ENCODE measurements around the gene SCNN1B.
"Not testable (repeated sequence)": the region's sequence is repeated elsewhere in the genome, so short reads cannot be mapped to it uniquely, and the experiment has no call there.

Gene SCNN1B

DNA sequence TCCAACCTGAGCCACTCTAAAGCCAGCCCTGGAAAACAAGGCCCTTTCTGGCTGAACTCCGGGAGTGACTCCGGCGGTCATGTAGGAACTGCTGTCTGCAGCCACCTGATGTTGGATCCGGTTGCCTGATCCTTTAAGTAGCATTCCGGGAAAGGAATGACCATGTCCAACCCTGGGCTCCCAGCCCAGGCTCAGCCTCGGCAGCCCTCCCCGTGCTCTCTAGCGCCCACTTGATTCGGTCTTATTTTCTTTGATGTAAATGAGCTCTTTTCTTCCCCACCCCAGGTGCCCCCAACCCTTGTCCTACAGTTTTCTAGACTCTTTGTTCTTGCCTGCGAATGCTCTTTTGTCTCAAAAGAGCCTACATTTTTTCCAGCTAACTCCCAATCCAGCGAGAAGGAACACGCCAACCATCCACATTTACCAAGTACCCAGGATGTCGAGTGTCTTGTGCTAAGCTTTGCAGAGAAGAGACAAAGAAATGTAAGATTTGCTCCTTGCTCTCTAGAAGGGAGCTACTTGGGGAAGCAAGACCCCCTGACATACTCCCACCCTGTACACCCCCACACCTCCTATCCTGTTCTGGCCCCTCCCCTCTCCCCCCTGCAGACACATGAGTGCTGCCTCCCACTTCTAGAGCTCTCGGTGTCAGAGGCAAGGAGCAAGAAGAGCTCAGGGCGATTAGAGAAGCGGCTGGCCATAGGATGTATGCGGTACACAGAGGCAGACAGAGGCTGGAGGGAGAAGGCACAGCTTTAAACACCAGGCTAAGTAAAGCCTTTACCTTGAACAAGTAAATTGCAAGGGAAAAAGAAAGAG, 97.1 kb downstream of the SCNN1B start:
- peaks cover 97% of the 10 kb centered on the region for H3K36me3 Mint-ChIP-seq (ENCODE audit: low read depth)
- no peaks in the 10 kb centered on the region for H3K4me1 Mint-ChIP-seq (ENCODE audit: low read depth)
- no peaks in the 10 kb centered on the region for H3K27me3 Mint-ChIP-seq
- no peak overlapping the region for H3K4me3 Mint-ChIP-seq
- intact Hi-C loops (cut with micrococcal nuclease): no loop called here
- no peak overlapping the region for H3K27ac Mint-ChIP-seq
- H3K9me3 Mint-ChIP-seq: no peaks in the 10 kb centered on the region

DNA sequence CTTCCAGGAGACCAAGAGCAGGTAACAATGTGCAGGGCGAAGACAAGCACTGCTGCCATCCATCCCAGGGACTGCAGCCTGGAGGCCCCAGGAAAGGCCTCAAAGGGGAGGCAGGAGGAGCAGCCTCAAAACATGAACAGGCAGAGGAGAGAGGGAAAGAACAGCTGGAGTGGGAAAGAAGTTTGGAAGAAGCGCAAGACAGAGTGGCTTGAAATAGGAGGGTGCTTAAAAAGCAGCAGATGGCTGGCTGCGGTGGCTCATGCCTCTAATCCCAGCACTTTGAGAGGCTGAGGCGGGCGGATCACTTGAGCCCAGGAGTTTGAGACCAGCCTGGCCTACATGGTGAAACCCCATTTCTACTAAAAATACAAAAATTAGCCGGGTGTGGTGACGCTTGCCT, 98.3 kb downstream of the SCNN1B start:
- H3K36me3 Mint-ChIP-seq (ENCODE audit: low read depth): peaks cover 97% of the 10 kb centered on the region
- H3K4me3 Mint-ChIP-seq; H3K27ac Mint-ChIP-seq; H3K27me3 Mint-ChIP-seq; H3K4me1 Mint-ChIP-seq (ENCODE audit: low read depth); H3K9me3 Mint-ChIP-seq; intact Hi-C loops (cut with micrococcal nuclease): not testable (repeated sequence)

DNA sequence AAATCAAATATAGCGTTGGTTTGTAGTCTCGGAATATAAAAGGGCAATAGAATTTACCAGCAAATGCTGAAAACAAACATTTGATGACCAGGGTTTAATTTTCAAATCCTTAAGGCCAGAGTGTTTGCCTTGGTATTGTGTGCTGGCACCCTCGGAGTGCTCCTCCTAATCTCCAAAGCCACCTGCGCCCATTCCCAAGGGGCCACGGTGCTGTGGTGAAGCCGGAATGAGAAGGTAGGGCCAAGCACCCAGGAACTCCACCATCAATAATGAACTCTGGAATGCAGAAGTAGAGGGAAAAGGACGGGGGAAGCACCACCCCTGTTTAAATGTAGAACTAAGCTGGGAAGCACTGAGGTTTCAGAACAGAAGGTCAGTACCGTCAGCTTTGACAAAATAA, 99.0 kb downstream of the SCNN1B start:
- no peaks in the 10 kb centered on the region for H3K9me3 Mint-ChIP-seq
- intact Hi-C loops (cut with micrococcal nuclease): no loop called here
- no peak overlapping the region for H3K27ac Mint-ChIP-seq
- no peaks in the 10 kb centered on the region for H3K27me3 Mint-ChIP-seq
- no peaks in the 10 kb centered on the region for H3K4me1 Mint-ChIP-seq (ENCODE audit: low read depth)
- peaks cover 97% of the 10 kb centered on the region for H3K36me3 Mint-ChIP-seq (ENCODE audit: low read depth)
- no peak overlapping the region for H3K4me3 Mint-ChIP-seq

DNA sequence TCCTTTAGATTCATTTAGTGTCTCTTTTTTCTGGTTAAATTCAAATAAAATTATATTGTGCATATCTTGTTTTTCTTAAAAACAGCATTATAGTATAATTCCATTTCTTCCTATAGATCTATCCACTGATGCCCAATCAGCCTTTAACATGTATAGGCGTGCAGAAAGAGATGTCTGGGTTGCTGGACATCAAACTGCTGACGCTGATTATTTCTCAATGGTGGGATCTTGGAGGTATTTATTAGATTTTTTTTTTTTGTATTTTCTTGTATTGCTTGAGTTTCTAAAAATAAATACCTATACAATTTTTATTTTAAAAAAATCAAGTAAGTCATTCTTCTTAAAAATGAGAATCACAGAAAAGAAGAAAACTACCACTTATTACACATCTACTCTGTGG, 100.0 kb downstream of the SCNN1B start:
- Mint-ChIP-seq H3K27ac (no peak overlapping the region), H3K36me3 (ENCODE audit: low read depth) (peaks cover 97% of the 10 kb centered on the region), H3K9me3 (no peaks in the 10 kb centered on the region), H3K4me3 (no peak overlapping the region), H3K27me3 (no peaks in the 10 kb centered on the region), H3K4me1 (ENCODE audit: low read depth) (no peaks in the 10 kb centered on the region)
- intact Hi-C loops (cut with micrococcal nuclease): no loop called here

DNA sequence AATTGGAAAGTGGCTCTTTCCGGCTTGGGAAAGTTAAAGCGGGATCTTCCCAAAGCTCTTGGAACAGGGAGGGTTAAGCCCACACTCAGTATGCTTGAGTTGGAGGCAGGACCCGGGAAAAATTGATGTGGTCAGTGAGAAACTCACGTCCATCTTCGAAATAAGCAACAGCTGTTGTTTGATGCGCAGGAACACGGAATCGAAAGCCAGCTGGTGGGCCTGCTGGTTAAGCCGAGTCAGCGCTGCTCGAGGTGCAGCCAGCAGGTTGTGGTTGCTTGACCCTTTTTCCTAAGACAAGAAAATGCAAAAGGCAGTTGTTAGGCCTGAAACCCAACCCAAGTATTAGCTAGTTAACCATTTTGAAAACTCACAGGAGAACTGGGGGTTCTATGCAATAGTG, 101.4 kb downstream of the SCNN1B start:
- H3K4me1 Mint-ChIP-seq (ENCODE audit: low read depth): no peaks in the 10 kb centered on the region
- peaks cover 97% of the 10 kb centered on the region for H3K36me3 Mint-ChIP-seq (ENCODE audit: low read depth)

DNA sequence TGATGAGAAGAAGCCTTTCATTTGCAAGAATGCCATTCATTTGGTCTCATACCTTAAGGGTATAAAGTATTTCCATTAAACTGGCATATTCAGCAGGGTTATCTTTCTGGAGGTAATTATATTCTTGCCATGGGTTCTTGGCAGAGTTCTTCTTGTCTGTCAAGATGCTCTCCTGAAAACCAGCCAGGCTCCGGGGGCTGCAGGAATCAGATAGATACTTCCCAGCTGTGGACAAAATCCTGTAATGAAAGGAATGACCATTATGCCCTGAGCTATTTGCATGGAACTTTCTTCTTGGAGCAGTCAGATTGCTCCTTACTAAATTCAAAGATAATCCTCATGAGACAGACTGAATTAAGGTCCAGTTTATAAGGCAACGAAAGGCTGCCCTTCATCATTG, 103.9 kb downstream of the SCNN1B start:
- H3K4me3 Mint-ChIP-seq: no peak overlapping the region
- H3K9me3 Mint-ChIP-seq: no peaks in the 10 kb centered on the region
- H3K36me3 Mint-ChIP-seq (ENCODE audit: low read depth): peaks cover 94% of the 10 kb centered on the region
- no peaks in the 10 kb centered on the region for H3K27me3 Mint-ChIP-seq
- no peaks in the 10 kb centered on the region for H3K4me1 Mint-ChIP-seq (ENCODE audit: low read depth)
- intact Hi-C loops (cut with micrococcal nuclease): no loop called here
- no peak overlapping the region for H3K27ac Mint-ChIP-seq

More for the DNA sequence above, 101.4 kb downstream of the SCNN1B start:
- Mint-ChIP-seq H3K4me3 (no peak overlapping the region), H3K9me3 (no peaks in the 10 kb centered on the region), H3K27me3 (no peaks in the 10 kb centered on the region), H3K27ac (no peak overlapping the region)
- intact Hi-C loops (cut with micrococcal nuclease): no loop called here

DNA sequence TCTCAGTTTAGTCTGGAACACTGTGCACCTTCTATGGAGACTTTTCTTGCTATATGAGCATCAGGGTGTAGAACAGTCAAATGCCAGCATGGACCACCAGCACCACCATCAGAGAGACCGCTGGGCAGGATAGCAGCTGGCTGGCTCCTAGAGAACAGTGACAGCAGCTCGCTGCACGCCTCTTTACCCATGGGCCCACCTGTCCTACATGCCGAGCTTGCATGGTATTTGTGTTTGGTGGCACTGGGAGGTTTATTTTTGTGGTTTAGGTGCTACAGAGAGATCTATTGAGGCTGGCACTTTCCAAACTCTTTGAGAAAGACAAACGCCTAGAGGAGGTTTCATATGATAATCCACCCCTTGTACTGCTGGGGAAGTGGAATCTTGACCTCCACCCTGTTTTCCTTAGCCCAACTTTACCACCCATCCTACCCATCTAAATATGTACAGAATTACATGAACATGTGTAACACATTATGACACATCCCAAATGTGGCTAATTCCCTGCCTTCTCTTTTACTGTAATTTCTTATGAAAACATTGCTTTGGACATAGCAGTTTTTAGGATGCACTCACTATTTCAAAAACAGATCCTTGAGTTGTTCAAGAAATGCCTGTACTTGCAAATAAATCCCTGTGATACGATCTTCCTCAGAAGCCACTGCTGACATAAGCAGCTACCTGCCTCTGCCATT, 104.6 kb downstream of the SCNN1B start:
- Mint-ChIP-seq H3K27me3 (no peaks in the 10 kb centered on the region), H3K27ac (no peak overlapping the region), H3K4me1 (ENCODE audit: low read depth) (no peaks in the 10 kb centered on the region), H3K36me3 (ENCODE audit: low read depth) (peaks cover 94% of the 10 kb centered on the region), H3K4me3 (no peak overlapping the region), H3K9me3 (no peaks in the 10 kb centered on the region)
- intact Hi-C loops (cut with micrococcal nuclease): no loop called here

DNA sequence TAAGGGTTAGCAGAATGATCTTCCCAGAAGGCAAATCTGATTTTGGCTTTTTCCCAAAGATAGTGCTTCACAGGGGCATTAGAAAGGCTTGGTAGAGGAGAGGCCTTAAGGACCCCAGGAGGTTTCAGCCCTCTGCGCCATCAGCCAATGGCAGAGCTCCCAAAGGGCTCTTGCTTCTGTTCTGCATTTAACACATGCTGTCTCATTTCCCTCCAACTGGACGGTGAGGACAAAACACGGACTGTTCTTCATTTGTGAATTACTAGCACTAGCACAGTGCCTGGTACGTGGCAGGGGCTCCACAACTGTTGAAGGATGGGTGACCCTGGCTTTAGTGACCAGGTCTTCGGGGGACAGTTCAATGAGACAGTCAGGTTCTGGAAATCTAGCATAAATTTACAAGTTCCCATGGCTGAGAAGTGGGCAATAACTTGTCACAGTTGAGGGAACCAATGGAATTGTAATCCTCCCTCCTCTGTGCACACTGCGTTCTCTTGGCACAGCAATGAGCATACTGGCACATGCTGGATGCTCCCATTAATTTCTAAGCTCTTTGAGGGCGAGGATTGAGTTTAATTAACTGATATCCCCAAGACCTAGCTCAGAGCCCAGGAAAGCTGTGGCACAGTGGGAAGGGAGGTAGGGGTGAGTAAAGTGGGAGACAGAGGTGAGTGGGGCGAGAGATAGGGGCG, 105.5 kb downstream of the SCNN1B start:
- Mint-ChIP-seq H3K27me3 (no peaks in the 10 kb centered on the region), H3K36me3 (ENCODE audit: low read depth) (peaks cover 97% of the 10 kb centered on the region), H3K4me3 (no peak overlapping the region), H3K9me3 (no peaks in the 10 kb centered on the region), H3K4me1 (ENCODE audit: low read depth) (no peaks in the 10 kb centered on the region), H3K27ac (no peak overlapping the region)
- intact Hi-C loops (cut with micrococcal nuclease): no loop called here

DNA sequence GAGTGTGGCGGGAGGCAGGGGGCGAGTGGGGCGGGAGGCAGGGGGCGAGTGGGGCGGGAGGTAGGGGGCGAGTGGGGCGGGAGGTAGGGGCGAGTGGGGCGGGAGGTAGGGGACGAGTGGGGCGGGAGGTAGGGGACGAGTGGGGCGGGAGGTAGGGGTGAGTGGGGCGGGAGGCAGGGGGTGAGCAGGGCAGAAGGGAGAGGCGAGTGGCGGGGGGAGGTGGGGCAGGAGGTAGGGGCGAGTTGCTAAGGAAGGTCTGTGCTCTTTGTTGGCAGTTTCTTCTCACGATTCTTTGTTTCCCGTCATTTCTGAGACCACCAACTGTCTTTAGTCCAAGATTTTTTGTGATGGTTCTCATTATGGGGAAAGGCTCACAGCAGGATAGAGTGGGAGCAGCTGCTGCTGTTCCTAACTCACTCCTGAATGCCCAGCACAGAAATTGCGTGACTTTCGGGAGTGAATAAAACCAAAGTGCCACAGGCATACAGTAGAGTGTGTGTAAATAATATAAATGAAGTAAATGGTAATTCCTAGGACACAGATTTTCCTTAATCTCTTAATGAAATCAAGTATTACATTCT, 106.2 kb downstream of the SCNN1B start:
- Mint-ChIP-seq H3K27ac (no peak overlapping the region), H3K4me1 (ENCODE audit: low read depth) (no peaks in the 10 kb centered on the region), H3K9me3 (no peaks in the 10 kb centered on the region), H3K36me3 (ENCODE audit: low read depth) (peaks cover 97% of the 10 kb centered on the region), H3K4me3 (no peak overlapping the region), H3K27me3 (no peaks in the 10 kb centered on the region)
- intact Hi-C loops (cut with micrococcal nuclease): no loop called here

DNA sequence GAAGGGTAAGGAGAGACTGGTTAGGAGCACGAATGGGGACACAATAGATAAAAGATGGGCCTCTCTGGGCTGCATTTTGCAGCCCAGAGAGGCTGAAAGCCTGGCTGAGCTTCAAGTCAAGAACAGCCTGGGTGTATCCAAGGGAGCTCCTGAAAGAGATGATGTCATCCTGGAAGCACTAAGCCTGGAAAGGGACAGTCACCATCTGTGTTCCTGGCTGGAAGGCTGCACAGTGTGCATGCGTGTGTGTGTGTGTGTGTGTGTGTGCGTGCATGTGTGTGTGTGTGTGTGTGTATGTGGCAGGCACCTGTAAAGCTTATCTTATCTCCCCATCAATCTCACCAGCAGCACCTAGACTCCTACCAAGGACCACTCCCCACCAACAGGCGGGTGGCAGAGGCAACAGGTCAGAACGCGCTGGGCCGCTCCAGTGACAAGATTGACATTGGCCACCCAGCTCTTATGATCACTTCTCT, 106.8 kb downstream of the SCNN1B start:
- Mint-ChIP-seq H3K4me1 (ENCODE audit: low read depth) (no peaks in the 10 kb centered on the region), H3K9me3 (no peaks in the 10 kb centered on the region), H3K27me3 (no peaks in the 10 kb centered on the region), H3K4me3 (no peak overlapping the region), H3K27ac (no peak overlapping the region), H3K36me3 (ENCODE audit: low read depth) (peaks cover 97% of the 10 kb centered on the region)
- intact Hi-C loops (cut with micrococcal nuclease): no loop called here

DNA sequence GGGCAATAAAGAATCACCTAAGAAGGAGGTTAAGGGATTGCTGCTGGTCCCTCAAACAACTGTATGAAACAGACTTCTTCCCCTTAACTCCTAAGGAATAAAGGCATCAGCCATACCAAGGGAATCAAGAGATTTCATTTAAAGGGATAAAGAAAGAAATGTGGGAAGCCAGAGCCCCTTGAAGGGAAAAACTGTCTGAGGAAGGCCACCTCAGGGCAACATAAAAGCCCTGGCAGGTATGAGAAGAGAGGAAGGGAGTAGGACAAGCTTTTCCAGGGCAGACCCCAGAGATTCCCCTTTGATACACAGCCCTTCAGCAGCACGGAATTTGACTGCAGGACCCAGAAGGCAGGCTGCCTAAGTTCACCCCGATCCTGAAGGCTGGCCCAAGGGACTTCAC, 107.4 kb downstream of the SCNN1B start:
- Mint-ChIP-seq H3K27ac (no peak overlapping the region), H3K4me3 (no peak overlapping the region), H3K27me3 (no peaks in the 10 kb centered on the region), H3K9me3 (no peaks in the 10 kb centered on the region), H3K4me1 (ENCODE audit: low read depth) (no peaks in the 10 kb centered on the region), H3K36me3 (ENCODE audit: low read depth) (peaks cover 97% of the 10 kb centered on the region)
- intact Hi-C loops (cut with micrococcal nuclease): no loop called here

DNA sequence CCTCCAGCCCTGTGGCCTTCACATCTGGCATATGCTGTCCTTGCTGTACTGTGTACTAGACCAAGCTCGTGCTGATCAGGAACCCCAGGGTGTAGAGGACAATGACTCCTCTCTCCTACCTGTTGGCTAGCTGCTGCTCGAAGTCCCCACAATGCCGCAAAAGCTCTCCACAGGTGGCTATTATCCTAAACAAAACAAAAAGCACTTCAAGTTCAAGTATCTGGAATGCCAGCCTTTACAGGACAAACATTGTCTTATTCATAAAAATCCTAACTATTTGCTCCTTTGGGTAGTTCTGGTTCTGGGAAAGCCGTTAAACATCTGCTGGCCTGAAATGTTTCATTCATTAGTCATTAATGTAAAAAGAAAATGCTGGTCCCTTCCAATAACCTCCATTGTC, 108.1 kb downstream of the SCNN1B start:
- Mint-ChIP-seq H3K9me3 (no peaks in the 10 kb centered on the region), H3K27me3 (no peaks in the 10 kb centered on the region), H3K36me3 (ENCODE audit: low read depth) (peaks cover 97% of the 10 kb centered on the region)

DNA sequence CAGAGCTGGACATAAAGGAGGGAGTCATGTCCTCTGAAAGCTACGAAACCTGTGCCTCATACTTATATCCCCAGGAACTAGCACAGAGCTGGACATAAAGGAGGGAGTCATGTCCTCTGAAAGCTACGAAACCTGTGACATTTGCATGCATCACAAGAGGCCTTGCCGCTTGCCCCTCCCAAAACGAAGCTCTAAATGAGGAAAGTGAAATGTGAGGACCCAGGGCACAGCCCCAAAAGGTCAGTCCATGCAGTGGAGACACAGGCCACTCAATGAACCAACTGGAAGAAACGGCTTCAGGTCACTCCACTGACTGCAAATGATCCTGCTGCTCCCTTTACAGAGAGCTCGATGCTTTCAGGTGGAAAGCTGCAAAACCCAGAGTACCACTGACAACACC, 112.6 kb downstream of the SCNN1B start:
- Mint-ChIP-seq H3K4me3 (no peak overlapping the region), H3K27me3 (no peaks in the 10 kb centered on the region), H3K27ac (no peak overlapping the region), H3K36me3 (ENCODE audit: low read depth) (peaks cover 92% of the 10 kb centered on the region), H3K9me3 (no peaks in the 10 kb centered on the region), H3K4me1 (ENCODE audit: low read depth) (no peaks in the 10 kb centered on the region)
- intact Hi-C loops (cut with micrococcal nuclease): no loop called here

More for the DNA sequence above, 108.1 kb downstream of the SCNN1B start:
- no peak overlapping the region for H3K4me3 Mint-ChIP-seq
- H3K27ac Mint-ChIP-seq: no peak overlapping the region
- intact Hi-C loops (cut with micrococcal nuclease): no loop called here
- H3K4me1 Mint-ChIP-seq (ENCODE audit: low read depth): no peaks in the 10 kb centered on the region

DNA sequence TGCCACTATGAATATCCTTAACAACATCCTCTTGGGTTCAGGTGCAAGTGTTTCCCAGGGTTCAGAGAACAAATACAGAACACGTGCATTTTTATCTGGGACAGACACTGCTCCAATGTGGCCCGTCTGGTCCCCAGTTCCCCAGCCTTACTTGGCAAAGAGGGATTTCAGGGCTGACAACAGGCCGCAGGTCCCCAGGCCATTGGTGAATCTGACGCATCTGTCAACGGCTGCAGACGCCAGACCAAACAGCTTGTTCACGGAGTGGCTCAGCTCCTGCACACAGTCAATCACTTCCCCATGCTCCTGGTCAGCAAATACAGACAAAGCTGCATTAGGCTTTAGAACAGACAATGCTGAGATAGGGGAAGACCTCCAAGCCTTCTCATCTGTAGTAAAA, 114.7 kb downstream of the SCNN1B start:
- H3K36me3 Mint-ChIP-seq (ENCODE audit: low read depth): peaks cover 79% of the 10 kb centered on the region
- H3K27me3 Mint-ChIP-seq: no peaks in the 10 kb centered on the region
- no peak overlapping the region for H3K4me3 Mint-ChIP-seq
- no peaks in the 10 kb centered on the region for H3K9me3 Mint-ChIP-seq
- intact Hi-C loops (cut with micrococcal nuclease): no loop called here
- peaks cover 9% of the 10 kb centered on the region for H3K4me1 Mint-ChIP-seq (ENCODE audit: low read depth)
- H3K27ac Mint-ChIP-seq: no peak overlapping the region
